Activated CD4-positive, alpha-beta T cell treated with anti-CD3 and anti-CD28 coated beads, Interleukin-2, Interleukin-4, amounts not matched to agents 100 ng/mL and 50 ng/mL, durations not matched to agents 16 hours and 8 hours (primary cell): Measurements from ENCODE around the gene NAV3.
"Not testable (repeated sequence)": the region's sequence is repeated elsewhere in the genome, so short reads cannot be mapped to it uniquely, and the experiment has no call there.

Source experiments
- DNase-seq: peaks from one replicate; pipeline ENCODE4 v3.0.0-alpha.2; 2020; ENCODE audit warnings: low spot score

Gene NAV3

GRCh38 chr12:78040111-78040510 lies 209.4 kb downstream of the NAV3 start:
- DNase-seq: no peak

DNA sequence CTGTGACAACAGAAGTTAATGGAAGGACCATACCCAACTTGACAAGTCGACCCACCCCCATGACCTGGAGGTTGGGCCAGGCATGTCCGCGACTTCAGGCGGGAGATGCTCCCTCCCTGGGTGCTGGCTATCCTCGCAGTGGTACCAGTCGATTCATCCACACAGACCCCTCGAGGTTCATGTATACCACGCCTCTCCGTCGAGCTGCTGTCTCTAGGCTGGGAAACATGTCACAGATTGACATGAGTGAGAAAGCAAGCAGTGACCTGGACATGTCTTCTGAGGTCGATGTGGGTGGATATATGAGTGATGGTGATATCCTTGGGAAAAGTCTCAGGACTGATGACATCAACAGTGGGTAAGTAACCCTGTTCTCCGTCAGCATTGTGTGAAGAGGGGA lies 220.1 kb downstream of the NAV3 start:
- DNase-seq: no peak

GRCh38 chr12:78055545-78055944 lies 224.9 kb downstream of the NAV3 start:
- no peak for DNase-seq

GRCh38 chr12:78057075-78057474 lies 226.4 kb downstream of the NAV3 start:
- no peak for DNase-seq

GRCh38 chr12:78060186-78060585 lies 229.5 kb downstream of the NAV3 start:
- DNase-seq: no peak

DNA sequence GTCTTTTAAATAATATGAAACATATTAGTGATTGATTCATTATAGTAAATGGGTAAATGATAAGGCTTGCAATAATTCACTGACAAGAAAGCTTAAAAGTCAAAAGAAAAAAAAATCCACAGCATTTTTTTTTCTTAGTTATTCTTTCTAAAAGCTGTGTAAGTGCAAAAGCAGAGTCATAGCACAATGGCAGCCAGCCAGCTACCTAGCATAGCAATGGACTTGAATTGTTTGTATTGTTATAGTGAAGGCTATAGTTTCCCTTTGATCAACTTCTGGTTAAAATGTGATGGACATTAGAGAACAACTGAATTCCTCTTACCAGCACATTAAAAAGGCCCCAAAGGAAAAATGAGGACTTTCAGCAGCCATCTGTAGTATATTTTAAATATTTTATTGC lies 232.1 kb downstream of the NAV3 start:
- no peak for DNase-seq

DNA sequence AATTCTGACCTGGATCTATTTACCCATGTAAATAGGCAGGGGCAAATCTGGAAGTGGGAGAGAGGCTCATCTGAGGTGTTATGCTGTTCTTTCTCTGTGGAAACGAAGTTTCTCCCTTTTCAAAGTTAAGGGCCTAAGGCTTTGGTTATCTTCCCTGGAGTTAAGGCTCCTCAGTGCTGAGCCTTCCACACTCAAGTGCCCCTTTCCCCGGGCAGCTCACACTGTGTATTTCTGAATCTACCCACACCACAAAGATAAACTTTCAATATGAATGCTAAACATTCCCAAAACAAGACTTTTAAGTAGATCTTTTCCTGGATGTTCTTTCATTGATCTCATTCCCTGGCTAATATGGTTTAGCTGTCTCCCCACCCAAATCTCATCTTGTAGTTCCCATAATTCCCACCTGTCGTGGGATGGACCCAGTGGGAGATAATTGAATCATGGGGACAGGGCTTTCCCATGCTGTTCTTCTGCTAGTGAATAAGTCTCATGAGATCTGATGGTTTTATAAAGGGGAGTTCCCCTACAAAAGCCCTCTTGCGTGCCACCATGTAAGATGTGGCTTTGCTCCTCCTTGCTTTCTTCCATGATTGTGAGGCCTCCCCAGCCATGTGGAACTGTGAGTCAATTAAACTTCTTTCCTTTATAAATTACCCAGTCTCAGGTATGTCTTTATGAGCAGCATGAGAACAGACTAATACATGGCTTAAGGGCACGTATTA lies 251.1 kb downstream of the NAV3 start:
- no peak for DNase-seq

DNA sequence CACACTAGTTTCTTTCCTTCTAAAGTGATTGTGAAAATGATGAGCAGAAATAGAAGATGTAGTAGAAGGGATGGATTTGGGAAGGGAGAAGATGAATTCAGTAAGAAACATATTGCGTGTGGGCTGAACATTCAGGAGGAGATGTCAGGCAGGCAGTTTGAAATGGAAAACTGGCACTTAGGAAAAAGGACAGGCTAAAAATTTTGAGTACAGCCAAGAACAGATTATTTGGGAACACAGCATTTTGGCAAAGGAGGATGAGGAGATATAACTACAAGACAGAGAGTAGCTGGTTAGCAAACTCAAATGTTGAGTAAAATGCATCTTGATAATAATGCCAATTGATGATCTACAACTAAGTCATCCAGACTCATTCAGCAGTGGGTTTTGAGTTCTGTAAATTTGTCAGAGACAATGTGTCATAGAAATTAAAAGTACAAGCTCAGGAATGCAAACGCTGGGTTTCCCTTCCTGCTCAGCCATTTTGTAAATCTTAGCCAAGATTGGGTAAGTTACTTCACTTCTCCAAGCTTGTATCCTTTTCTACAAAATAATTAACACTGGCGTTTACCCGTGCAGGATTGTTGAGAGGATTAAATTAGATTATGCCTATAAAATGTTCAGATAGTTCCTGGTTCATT lies 255.0 kb downstream of the NAV3 start:
- no peak for DNase-seq

GRCh38 chr12:78086553-78087362 lies 256.1 kb downstream of the NAV3 start:
- DNase-seq: no peak

DNA sequence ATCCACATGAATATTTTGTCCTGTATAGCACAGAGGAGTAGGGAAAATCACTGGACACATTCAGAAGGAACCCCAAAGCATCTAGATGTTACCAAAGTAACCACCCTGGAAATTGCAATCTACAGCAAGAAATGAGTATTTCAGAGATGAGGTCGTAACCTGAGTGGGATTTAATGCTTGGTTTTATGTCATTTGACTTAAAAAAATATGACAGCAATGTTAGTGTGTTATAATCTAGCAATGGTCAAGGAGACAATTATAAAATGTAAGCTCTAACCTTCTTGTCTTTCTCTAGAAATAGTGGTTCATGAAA lies 256.6 kb downstream of the NAV3 start:
- DNase-seq: no peak

DNA sequence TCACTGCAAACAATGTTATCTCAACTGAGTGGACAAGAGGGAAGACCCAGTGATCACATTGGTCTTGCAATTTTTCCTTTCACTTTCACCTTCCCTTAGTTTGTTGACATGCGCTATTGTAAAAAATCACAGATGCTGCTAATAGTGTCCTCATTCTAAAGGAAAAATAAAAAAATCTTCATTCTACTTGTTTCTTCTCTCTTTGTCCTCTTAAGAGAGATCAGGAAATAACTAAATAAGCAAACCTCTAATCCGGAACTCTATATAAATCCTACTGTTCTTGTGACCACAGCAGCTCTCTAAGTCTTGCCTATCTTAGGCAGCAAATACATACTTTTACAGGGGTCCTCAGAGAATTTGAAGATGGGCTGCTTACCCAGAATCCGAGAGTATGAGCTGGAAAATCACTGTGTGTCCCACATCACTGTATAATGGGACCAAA lies 257.7 kb downstream of the NAV3 start:
- no peak for DNase-seq

- no peak for DNase-seq
These were observed 259.6 kb downstream of the NAV3 start for GRCh38 chr12:78090266-78090665.

- no peak for DNase-seq
These were observed 264.9 kb downstream of the NAV3 start for GRCh38 chr12:78095623-78096022.

GRCh38 chr12:78096909-78097597 lies 266.4 kb downstream of the NAV3 start:
- DNase-seq: no peak

- no peak for DNase-seq
These were observed 269.1 kb downstream of the NAV3 start for GRCh38 chr12:78099806-78100205.

DNA sequence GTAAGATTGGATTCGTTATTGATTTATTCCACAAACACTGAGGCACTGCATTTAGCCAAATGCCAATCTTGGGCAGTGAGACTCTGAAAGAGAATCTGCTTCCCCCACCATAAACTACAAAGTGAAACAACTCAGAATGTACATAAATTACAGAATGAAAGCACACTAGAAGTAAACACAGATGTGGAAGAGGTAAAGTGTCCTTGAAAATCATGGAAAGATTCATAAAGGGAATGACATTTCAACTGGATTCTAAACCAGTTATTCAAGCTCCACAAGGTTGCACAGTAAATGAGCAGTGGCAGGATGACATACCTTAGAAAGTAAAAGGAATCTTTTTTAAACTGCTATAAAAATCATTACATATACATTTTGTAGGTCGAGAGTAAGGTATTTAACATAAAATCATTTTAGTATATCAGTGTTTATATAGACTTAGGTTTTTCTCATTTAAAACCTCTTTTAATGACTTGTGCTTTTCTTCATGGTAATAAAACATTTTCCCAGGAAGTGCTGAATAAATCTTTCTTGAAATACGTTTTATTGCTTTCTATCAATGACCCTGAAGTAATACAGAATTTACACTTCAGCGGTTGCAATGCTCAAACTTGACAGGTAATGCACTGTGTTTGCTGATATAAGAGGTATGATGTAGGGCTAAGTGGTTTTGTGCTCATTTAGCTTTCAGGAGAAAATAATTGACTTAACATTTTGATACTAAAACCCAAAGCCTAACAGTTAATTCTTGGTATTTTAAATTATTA lies 270.6 kb downstream of the NAV3 start:
- no peak for DNase-seq

DNA sequence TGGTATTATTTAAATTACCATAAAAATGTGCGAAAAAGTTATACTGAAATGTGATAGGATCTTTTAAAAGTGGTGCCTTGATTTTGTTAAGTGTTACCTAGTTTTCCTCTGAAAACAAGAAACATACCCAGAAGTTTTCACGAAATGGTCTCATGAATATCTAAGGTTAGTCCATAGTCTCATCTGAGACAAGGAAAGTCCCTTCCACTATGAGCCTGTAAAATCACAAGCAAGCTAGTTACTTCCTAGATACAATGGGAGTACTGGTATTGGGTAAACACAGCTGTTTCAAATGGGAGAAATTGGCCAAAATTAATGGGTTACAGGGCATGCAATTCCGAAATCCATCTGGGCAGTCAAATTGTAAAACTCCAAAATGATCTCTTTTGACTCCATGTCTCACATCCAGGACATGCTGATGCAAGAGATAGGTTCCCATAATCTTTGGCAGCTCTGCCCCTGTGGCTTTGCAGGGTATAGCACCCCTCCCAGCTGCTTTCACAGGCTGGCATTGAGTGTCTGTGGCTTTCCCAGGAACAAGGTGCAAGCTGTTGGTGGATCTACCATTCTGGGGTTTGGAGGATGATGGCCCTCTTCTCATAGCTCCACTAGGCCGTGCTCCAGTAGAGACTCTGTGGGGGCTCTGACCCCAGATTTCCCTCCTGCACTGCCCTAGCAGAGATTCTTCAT lies 271.4 kb downstream of the NAV3 start:
- no peak for DNase-seq

GRCh38 chr12:78102801-78103200 lies 272.1 kb downstream of the NAV3 start:
- DNase-seq: not testable (repeated sequence)

GRCh38 chr12:78115889-78116288 lies 285.2 kb downstream of the NAV3 start:
- no peak for DNase-seq

- no peak for DNase-seq
These were observed 287.3 kb downstream of the NAV3 start for GRCh38 chr12:78118036-78118435.

- no peak for DNase-seq
These were observed 287.8 kb downstream of the NAV3 start for GRCh38 chr12:78118486-78118885.
